Thyroid gland (tissue), 4 donors: Measurements from ENCODE around the gene EPOP. TPM values are rescaled to one million over a fixed set of nuclear protein-coding genes. Genes with fewer than 3 reads are reported as not detected.
A peak's percentile ranks its signal among the peaks of the same experiment; 100 is the strongest.

Source experiments
- DNase-seq, 2 donors: peaks; one replicate each; pipeline ENCODE4 v3.0.0-alpha.2; 2019
- H3K27ac ChIP-seq, 3 donors: fragments of 200-600 bp; sonication (generic); 1 replicate in 2 of 3; 2 replicates in 1 of 3; pipeline ENCODE4 v1.5.1; 2016 to 2019; ENCODE audit warnings: mild to moderate bottlenecking in 1 of 3, moderate library complexity in 1 of 3
- H3K27me3 ChIP-seq: fragments of 200-600 bp; sonication (generic); one replicate; pipeline ENCODE4 v1.5.1; 2019
- H3K36me3 ChIP-seq, 2 donors: fragments of 200-600 bp; sonication (generic); one replicate each; pipeline ENCODE4 v1.5.1; 2016 to 2019
- H3K4me1 ChIP-seq, 2 donors: fragments of 200-600 bp; sonication (generic); one replicate each; pipeline ENCODE4 v1.5.1; 2017 to 2019
- H3K4me3 ChIP-seq, 3 donors: fragments of 200-600 bp; sonication (generic); replicated peaks in 1 of 3; 1 replicate in 2 of 3; 2 replicates in 1 of 3; pipeline ENCODE4 v1.5.1; 2016; ENCODE audit warnings: mild to moderate bottlenecking in 1 of 3
- H3K9me3 ChIP-seq: fragments of 200-600 bp; sonication (generic); one replicate; pipeline ENCODE4 v1.5.1; 2017
- CTCF ChIP-seq, 6 experiments: fragments of 200-600 bp in 3 of 6; fragments of 450-650 bp in 3 of 6; sonication (generic) in 3 of 6; IDR thresholded peaks; one replicate each; pipeline ENCODE4 v1.5.1; 2016 to 2019; ENCODE audit warnings: antibody characterized with exemption in 6 of 6, mild to moderate bottlenecking in 2 of 6, inconsistent platforms in 1 of 6, moderate library complexity in 1 of 6
- POLR2A ChIP-seq, 2 donors: fragments of 450-650 bp; IDR thresholded peaks; one replicate each; pipeline ENCODE4 v1.6.1; 2017; ENCODE audit warnings: antibody characterized with exemption in 2 of 2, mild to moderate bottlenecking in 2 of 2, moderate library complexity in 1 of 2
- WGBS, 2 donors: methylation state at CpG; one replicate each; pipeline ENCODE4 v1.1.5; 2017; 5-methylcytosine and 5-hydroxymethylcytosine counted together
- intact Hi-C: fragments of 100-400 bp; cut with DNase I; formaldehyde crosslinking; loops from one replicate; pipeline ENCODE4 v1.15.1; 2023
- total RNA-seq, 4 donors: library from RNA; depleted of rRNA; stranded (reverse); fragments of >200 nt; gene quantifications; one replicate each; pipeline ENCODE4 v1.2.3, GENCODE V29; 2016

Gene EPOP
- total RNA-seq = 1 to 10 TPM in 1 of 4 donors, under 1 TPM in 3; 0.20 to 1.8 (median 0.41) TPM

- peak; percentile 62 to 75 for DNase-seq
- TF ChIP-seq POLR2A (IDR thresholded peaks at IDR 0.05) (no peak), CTCF (IDR thresholded peaks at IDR 0.05) (no peak)
- Histone ChIP-seq H3K27ac (no peak within 1 kb of the TSS), H3K36me3 (no peaks in the 10 kb centered on the region), H3K4me1 (peaks cover 12 to 26% of the 10 kb centered on the region in 2 donors), H3K27me3 (peaks cover 30% of the 10 kb centered on the region), H3K4me3 (peak within 1 kb of the TSS in 1 of 3 donors; percentile 39), H3K9me3 (no peaks in the 10 kb centered on the region)
- intact Hi-C loops = no loop called here
- 7 to 11% methylated on average over 21 to 26 of the region's 80 CpGs for WGBS, 2 donors
Observed at GRCh38 chr17:38674749-38675615, at the start of gene EPOP. TSS of gene EPOP (minus strand) at chr17:38674957. CDS start at chr17:38674495, 462 bp downstream.

DNA sequence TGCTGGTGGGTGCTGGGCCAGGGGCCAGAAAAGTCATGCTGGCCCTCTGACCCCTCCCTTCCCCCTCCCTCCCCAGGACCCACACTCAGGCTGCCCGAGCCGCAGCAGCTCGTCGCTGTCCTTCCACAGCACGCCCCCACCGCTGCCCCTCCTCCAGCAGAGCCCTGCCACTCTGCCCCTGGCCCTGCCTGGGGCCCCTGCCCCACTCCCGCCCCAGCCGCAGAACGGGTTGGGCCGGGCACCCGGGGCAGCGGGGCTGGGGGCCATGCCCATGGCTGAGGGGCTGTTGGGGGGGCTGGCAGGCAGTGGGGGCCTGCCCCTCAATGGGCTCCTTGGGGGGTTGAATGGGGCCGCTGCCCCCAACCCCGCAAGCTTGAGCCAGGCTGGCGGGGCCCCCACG, 47.0 kb upstream of the EPOP start:
- TF ChIP-seq POLR2A (IDR thresholded peaks at IDR 0.05) = no peak
- TF ChIP-seq CTCF (IDR thresholded peaks at IDR 0.05) = no peak
- no peak for DNase-seq
- no peaks in the 10 kb centered on the region for H3K4me1 ChIP-seq
- H3K27ac ChIP-seq = no peak overlapping the region
- H3K9me3 ChIP-seq = no peaks in the 10 kb centered on the region
- WGBS, 2 donors = 90 to 98% methylated on average over 9 to 10 of the region's 16 CpGs
- peaks cover 42 to 58% of the 10 kb centered on the region in 2 donors for H3K36me3 ChIP-seq
- intact Hi-C loops = no loop called here
- no peak overlapping the region for H3K4me3 ChIP-seq
- no peaks in the 10 kb centered on the region for H3K27me3 ChIP-seq

- peaks cover 51 to 66% of the 10 kb centered on the region in 2 donors for H3K36me3 ChIP-seq
- H3K4me1 ChIP-seq = no peaks in the 10 kb centered on the region
- intact Hi-C loops = no loop called here
- no peak overlapping the region for H3K27ac ChIP-seq
- DNase-seq = no peak
- TF ChIP-seq CTCF (IDR thresholded peaks at IDR 0.05) = no peak
- no peak for TF ChIP-seq POLR2A (IDR thresholded peaks at IDR 0.05)
- no peak overlapping the region for H3K4me3 ChIP-seq
- WGBS, 2 donors = 93 to 94% methylated on average over 6 of the region's 6 CpGs
- H3K27me3 ChIP-seq = no peaks in the 10 kb centered on the region
- H3K9me3 ChIP-seq = no peaks in the 10 kb centered on the region
Observed at GRCh38 chr17:38720941-38721340, 46.2 kb upstream of the EPOP start.

DNA sequence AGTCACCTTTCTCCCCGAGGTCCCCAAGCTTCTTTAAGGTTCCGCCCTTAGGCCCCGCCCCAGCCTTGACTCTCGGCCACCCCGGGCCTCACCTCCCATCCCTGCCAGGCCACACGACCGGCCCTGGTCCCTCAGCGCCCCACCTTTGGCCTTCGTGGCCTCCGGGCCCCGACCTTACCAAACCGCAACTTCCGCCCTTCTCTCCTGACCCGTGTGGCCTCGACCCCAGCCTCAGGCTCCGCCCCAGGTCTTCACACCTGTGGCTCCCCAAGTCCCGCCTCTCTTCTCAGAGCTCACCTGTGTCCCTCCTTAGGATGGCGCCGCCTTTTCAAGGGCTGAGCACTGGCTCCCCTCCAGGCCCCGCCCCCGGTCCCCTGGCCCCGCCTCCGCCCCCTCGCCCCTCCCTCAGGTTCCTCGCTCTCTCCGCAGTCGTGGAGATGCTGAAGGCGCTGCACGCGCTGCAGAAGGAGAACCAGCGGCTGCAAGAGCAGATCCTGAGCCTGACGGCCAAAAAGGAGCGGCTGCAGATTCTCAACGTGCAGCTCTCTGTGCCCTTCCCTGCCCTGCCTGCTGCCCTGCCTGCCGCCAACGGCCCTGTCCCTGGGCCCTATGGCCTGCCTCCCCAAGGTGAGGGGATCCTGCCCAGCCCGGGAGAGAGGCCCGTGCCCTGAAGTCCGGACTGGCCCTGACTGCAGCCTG, 45.3 kb upstream of the EPOP start:
- H3K4me1 ChIP-seq = no peaks in the 10 kb centered on the region
- H3K27ac ChIP-seq = no peak overlapping the region
- no peak overlapping the region for H3K4me3 ChIP-seq
- no peaks in the 10 kb centered on the region for H3K9me3 ChIP-seq
- H3K27me3 ChIP-seq = no peaks in the 10 kb centered on the region
- TF ChIP-seq CTCF (IDR thresholded peaks at IDR 0.05) = no peak
- no peak for TF ChIP-seq POLR2A (IDR thresholded peaks at IDR 0.05)
- WGBS, 2 donors = 79 to 86% methylated on average over 30 to 37 of the region's 39 CpGs
- intact Hi-C loops = no loop called here
- peaks cover 59 to 67% of the 10 kb centered on the region in 2 donors for H3K36me3 ChIP-seq
- DNase-seq = no peak
